HG02678 (cell line): ENCODE measurements around the gene POP5.

Source experiments
- ATAC-seq: cut with Tn5 transposase; IDR thresholded peaks from one replicate; pipeline ENCODE4 v1.9.1; 2021; ENCODE audit warnings: mild to moderate bottlenecking, moderate library complexity; ENCODE audit not compliant: unreplicated experiment

POP5 gene

DNA sequence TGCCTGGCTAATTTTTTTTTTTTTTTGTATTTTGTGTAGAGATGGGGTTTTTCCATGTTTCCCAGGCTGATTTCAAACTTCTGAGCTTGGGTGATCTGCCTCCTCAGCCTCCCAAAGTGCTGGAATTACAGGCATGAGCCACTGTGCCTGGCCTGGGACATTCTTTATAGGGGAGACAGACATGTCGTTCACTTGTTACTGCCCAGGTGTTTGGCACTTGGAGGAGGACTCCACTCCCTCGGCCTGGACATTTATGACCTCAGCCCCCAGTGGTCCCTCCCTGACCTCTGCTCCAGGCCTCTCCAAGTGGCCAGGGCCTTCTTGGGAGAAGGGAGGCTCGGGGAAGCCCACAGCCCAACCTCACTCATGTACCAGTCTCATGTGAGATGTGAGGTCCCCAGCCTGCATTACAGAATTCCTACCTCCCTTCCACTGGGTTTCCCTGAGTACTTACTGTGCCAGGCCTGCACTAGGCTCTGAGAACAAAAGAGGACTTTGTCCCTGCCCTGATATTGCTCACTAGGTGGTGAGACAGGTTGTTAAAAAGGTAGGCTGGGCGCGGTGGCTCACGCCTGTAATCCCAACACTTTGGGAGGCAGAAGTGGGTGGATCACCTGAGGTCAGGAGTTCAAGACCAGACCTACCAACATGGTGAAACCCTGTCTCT lies 9.7 kb upstream of the POP5 start:
- no peak for ATAC-seq

DNA sequence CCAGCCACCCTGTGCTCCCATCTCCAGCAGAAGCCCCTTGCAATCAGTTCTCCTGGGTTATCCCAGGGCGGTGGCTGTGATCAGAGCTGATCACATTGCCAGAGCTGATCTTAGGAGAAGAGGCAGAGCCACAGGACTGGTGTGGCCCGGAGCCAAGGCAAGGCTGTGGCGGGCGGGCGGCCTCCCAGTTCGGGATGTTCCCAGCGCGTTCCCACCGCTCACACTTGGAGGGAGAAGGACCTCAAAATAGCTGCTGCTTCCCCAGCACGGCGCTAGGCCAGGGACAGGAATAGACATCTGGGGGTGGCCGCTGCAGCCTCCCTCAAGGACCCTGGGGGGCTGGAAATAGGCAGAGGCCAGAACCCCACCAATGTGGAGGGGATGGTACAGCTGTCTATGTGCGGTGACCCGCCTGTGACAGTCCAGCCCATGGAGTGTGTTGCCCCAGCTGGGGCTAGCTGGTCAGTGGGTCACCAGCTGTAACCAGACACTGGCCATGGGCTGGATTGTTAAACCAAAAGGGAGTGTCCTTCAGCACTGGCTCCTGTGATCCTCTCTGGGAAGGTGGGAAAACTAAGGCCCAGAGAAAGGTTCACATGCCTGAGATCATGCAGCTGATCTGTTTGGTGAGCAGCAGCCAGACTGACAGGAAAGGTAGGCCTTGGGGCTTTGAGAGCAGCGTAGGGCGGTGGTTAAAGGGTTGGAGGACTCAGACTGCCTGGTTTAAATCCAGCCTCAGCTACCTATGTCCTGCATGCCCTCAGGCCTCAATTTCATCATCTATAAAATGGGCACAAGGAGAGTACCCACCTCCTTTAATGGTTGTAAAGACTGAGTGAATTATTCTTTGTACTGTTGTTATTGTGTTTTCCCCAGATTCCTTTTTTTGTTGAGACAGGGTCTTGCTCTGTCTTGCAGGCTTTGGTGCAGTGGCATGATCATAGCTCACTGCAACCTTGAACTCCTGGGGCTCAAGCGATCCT lies 8.0 kb upstream of the POP5 start:
- no peak for ATAC-seq

DNA sequence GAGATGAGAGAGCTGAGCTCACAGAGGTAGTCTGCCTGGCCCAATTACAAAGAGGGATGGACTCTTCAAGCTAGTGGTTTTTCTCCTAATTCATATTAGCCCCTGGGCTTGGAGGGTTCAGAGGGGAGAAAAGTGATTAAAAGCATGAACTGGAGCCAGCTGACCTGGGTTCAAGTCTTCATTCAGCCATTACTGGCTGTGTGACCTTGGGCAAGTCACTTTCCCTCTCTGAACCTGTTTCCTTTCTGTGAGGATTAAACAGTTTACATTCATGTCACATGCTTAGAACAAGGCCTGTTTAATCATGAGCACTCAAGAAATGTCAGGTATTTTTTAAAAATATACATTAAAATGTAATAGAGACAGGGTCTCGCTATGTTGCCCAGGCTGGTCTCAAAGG lies 7.2 kb upstream of the POP5 start:
- ATAC-seq, result no peak

DNA sequence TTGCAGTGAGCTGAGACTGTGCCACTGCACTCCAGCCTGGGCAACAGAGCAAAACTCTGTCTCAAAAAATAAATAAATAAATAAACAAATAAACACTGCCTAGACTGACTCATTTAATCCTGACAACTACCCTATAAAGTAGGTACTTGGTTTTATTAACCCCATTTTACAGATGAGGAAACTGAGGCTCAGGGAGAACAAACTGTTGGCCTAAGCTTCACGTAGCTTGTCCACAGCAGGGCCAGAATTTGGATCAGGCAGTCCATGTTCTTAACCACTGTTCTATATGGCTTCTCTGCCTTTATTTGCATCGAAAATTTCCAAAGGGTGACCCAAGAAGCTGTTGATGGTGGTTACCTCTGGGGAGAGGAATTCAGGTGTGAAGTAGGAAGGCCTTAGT lies 5.7 kb upstream of the POP5 start:
- ATAC-seq, result no peak

DNA sequence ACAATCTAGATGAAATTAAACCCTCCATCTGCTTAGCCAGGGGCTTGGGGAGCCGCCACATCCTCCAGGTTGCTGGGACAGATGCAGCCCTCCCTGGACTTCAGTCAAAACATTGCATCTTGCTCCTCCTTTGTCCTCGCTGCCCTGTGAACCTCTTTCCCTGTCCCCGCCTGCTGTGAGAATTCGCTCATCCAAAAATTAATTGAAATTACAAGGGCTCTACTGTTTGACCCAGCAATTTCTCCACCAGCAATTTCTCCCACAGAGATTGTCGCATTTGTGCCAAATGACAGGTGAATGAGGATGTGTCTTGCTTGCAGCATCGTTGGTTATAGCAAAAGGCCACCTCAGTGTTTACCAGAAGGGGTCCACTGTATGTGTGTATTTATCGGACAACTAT lies 5.0 kb upstream of the POP5 start:
- ATAC-seq, result no peak

DNA sequence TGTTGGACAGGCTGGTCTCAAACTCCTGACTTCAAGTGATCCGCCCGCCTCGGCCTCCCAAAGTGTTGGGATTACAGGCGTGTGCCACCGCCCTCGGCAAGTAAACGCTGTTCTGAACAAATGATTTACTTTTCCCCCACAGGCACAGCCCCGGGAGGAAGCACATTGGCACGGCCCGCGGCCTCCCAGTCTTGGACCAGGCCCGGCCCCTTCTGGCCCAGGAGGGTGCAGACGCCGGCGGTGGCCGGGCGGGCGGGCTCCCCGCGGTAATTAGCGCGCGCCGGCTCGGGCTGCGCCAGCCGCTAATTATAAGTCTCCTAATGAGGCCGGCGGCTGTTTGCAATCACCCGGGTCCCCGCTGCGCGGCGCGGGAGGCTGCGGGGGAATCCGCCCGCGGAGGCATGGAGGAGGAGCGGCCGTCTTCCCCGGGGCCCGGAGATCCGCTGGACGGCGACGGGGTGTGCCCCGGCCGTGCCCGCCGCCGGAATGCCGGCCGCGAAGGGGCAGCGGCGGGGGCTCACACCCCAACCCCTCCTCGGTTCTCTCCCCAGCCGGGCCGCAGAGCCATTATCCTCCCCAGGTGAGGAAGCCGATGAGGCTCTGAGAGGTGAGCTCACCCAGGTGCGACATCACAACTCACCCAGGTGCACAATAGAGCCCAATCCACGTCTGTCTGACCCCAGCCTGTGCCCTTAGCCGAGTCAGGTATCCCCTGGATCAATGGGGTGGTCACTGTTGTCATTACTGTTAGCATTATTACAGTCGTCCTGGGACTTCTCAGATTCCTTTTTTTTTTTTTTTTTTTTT lies 3.3 kb upstream of the POP5 start:
- ATAC-seq, result no peak

DNA sequence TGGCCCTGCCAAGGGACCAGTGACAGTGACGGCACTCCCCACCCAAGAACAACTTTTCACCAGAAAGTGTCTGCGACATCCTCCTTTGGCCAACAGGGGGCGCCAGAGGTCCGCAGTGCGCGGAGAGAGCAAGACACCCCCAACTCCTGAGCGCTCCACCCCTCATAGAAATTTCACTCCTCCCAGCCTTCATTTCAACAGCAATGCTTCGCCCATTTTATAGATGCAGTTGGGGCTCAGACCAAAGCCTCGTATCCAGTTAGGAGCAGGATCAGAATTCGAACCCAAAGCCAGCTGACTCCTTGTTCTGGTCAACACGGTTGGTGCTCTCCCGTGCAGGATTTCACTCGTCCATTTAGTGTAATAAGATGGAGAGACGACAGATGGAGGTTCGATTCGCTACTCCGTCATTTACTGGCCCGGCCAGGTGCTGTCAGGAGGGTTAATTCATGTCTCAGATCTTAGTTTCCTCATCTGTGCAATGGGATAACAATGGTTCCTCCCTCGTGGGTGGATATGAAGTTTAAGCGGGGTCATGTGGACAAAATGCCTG lies 2.4 kb upstream of the POP5 start:
- no peak for ATAC-seq

DNA sequence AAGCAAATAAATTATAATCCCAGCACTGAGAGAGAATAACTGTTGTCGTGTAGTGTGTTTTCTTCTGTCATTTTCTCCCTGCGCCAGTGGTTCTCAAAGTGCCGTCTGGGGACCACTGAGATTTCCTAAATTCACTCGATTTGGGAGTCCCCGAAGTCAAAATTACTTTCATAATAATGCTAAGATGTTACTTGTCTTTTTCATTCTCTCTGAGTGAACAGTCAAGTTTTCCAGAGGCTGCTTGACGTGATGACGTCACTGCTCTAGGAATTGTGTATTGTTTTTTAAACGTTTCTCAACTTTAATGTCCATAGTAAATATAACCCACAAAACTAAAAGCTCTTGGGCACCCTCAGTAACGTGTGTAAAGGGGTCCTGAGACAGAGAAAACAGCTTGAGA lies 796 bp upstream of the POP5 start:
- ATAC-seq, result no peak

DNA sequence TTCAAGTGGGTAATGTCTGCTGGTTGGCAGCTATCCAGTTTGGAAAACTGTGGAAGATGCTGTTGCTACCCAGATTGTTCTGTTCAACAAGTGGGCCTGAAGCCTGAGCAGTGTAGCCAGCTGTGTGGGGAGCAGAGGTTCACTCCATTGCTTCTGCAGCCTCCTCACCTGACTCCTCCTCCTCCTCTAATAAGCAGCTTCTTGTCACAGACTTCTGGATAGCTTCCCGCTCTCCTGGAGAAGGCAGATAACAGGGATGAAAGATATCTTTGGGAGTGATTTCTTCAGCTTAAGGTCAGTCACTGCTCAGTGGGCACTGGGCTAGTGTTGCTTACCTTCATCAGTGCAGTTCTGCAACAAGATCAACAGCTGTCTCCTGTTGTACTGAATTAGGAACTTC lies 2.0 kb downstream of the POP5 start:
- no peak for ATAC-seq

DNA sequence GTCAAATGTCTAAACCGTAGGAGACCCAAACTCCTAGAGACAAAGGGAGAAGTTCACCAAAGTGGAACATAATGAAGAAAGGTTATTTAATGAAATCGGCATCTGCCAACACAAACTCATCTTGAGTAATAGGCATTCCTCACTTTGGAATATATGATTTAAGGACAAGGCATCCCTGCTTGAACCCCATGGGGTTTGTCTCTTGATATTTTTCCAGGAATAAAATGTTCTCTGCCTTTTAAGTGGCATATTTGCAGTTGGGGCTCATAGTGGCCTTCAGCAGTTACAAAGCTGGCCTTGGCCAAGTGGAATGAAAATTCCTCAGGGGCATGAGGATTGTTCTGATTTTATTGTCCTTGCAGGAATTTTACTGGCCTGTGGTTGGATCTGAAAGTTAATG lies 7.1 kb downstream of the POP5 start:
- ATAC-seq, result no peak

DNA sequence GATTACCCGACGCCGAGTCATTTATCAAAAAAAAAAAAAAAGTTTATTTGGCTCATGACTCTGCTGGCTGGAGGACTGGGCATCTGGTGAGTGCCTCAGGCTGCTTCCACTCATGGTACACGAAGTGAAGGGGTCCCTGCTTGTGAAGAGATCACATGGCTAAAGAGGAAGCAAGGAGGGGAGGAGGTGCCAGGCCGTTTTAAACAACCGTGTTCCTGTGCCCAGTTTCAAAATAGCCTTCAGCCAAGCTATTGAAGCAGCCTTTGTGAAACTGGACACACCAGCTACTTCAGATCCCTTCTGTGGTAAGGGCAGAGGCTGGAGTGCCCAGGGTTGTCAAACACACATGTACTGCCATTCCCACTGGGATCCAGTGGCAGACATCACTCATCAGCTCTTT lies 7.6 kb downstream of the POP5 start:
- no peak for ATAC-seq

DNA sequence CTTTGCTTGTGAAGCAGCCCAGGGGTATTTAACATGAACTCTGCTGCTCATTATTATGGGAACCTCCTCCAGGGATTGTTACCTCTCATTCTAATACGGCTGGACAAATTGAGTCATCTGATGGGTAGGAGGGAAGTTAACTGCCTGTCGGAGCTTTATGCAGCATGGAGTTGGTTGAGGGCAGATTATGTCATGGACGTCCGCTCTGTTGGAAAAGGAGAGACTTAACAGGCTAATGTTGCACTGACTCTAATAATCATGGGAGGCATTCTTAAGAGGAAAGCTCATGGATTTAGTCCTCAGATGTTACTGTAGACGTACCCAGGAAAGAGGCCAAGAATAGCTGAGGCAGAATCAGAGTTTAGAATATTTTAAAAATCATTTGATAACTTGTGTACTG lies 9.9 kb downstream of the POP5 start:
- no peak for ATAC-seq

DNA sequence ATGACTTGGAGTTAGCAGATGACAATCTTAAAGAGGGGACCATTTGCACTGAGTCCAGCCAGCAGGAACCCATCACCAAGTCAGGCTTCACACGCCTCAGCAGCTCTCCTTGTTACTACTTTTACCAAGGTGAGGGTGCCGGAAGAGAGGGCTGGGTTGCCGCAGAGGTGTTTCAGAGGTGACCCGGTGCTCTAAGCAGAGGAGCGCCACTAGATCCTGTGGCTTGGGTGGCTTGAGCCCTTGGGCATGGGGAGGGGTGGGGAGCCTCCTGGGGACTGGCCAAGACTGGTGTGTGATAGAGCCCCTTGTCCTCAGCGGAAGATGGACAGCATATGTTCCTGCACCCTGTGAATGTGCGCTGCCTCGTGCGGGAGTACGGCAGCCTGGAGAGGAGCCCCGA lies 17.7 kb downstream of the POP5 start:
- ATAC-seq, result no peak

DNA sequence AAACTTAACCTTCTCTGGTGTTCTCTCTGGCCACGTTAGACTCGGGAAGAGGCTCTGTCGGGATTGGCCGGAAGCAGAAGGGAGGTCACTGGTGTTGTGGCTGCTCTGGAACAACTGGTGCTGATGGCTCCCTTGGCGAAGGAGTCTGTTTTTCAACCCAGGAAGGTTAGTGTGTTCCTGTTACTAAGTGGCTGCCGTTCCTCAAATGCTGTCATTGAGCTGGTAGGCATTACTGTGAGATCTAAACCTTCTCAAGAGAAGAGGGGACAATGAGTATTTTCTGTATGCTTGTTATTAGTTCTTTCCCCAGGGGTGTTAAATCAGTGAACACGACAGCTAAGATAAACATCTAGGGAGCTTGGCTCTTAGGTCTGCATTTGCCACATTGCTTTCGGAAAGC lies 18.3 kb downstream of the POP5 start:
- ATAC-seq, result no peak

DNA sequence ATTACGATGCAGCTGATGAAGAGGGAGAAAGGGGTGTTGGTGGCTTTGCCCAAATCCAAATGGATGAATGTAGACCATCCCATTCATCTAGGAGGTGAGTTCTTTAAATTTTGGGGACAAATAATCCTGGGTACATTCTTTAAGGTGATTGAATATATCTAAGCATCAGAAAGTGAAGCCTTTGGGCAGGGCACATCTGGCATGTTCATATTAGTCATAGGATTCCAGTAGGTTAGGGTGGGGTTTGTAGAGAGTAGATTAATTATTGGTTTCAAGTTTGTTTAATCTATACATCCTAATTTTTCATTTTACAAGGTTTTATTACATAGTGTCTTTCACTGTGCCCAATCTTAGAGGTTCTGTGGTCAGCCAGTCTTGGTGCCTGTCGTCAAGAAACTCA lies 23.6 kb downstream of the POP5 start:
- ATAC-seq, result no peak

DNA sequence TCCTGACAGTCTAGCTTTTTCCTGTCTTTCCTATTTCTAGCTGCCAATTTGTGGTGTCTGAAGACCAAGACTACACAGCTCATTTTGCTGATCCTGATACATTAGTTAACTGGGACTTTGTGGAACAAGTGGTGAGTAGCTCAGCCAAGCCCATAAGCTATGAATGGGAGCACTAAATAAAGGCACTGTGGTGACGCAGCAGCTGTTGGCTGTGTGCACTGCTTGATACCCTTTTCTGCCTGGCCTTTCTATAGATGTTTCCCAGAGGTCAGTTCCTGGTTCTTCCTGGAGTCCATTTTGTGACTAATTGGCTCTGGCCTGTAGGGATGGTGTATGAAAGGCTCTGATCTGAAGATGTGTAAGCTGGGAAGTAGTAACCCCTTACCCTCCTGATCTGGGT lies 26.5 kb downstream of the POP5 start:
- no peak for ATAC-seq

DNA sequence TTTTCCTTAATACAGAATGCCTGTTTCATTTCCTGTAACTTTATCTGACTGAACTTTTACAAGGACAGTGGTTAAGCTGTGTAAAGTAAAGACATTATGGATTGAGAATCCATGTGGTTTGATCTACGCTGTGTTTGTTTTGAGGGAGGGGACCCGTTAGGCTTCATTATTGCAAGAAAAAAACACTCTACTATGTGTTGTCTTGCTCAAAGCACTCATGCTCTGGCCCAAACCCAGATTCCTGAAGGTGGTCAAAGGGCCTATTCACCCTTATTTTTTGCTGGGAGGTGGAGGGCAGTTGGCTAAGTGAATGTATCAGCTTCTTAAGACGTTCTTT lies 35.2 kb downstream of the POP5 start:
- ATAC-seq, result no peak

DNA sequence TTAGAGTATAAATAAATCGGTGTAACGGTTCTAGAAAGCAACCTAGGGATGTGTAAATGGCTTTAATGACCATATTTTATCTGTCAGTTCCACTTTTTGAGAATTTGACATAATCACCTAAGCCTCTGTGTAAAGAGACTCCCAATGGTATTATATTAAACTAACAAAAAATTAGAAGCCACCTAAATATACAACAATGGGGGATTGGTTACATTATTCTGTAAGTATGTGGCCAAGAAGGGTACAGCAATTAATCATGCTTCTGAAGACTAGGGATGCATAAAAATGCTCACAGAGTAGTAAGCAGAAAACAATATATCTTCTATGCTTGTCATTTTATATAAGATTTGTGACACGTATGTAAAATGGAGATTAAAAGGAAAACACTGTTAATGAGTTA lies 36.5 kb downstream of the POP5 start:
- ATAC-seq, result no peak

DNA sequence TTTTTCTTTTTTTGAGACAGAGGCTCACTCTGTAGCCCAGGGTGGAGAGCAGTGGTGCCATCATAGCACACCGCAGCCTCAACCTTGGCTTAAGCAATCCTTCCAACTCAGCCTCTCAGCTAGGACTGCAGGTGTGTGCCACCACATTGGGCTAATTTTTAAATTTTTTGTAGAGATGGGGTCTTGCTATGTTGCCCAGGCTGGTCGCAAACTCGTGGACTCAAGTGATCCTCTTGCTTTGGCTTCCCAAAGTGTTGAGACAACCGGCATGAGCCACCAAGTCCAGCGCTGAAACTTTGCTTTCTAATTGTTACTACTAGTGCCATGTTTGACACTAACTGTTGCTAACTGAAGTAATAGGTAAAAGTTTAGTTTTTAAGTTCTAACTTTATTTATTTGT lies 39.0 kb downstream of the POP5 start:
- no peak for ATAC-seq

DNA sequence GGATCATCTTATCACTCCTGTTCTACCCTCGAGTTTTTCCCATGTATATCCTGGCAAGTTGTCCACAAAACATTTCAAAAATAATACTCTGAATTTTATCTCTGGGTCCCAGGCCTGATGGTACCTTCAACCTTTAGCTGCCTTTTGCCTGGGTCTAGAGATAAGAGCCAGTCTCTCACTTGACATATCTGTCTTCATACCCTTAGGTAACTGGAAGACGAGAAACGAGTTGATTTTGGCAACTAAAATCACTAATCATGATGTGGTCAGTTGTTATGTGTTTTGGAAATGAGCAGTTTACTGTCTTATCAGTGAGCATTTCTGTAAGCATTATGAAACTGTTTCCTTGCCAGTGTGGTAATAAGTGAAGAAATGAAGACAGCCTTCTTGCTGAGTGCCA lies 40.8 kb downstream of the POP5 start:
- ATAC-seq, result no peak

DNA sequence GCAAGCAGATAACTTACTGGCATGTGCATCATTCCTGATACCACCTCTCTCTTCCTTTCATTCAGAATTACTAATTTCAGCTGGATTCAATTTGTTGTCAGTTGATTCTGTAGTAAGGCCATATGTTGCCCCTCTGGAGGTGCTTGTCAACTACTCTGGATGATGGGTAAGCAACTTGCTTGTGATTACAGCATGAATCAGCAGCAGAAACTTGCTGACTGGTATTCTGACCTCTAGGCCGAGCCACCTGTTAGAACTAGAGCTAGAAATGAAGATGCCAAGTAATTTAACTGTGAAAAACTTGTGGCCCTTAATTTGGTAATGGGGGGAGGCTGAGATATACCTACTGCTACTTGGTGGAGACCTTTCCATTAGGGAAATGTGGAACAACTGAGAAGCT lies 41.9 kb downstream of the POP5 start:
- ATAC-seq, result no peak
